Body of pancreas (tissue), 4 donors: ENCODE results near the gene ARL5C. TPM values are rescaled to one million over a fixed set of nuclear protein-coding genes. Genes with fewer than 3 reads are reported as not detected.

Experiments used
- ATAC-seq: fragments of 150-250 bp; one replicate; pipeline ENCODE4 v1.9.1; 2016
- DNase-seq, 4 donors: peaks; one replicate each; pipeline ENCODE4 v3.0.0-alpha.2; 2019
- H3K27ac ChIP-seq, 4 donors: fragments of 200-600 bp; sonication (generic); 1 replicate in 3 of 4; 2 replicates in 1 of 4; pipeline versions ENCODE4 v1.5.1 to v1.6.1; 2016 to 2019; ENCODE audit warnings: mild to moderate bottlenecking in 1 of 4, mixed read lengths in 1 of 4, moderate library complexity in 1 of 4
- H3K27me3 ChIP-seq, 2 donors: fragments of 200-600 bp; sonication (generic); one replicate each; pipeline ENCODE4 v1.6.0; 2016; ENCODE audit warnings: mild to moderate bottlenecking in 1 of 2
- H3K36me3 ChIP-seq, 2 donors: fragments of 200-600 bp; sonication (generic); replicated peaks in 1 of 2; 2 replicates each; pipeline ENCODE4 v1.5.1; 2016; ENCODE audit warnings: low read depth in 2 of 2; ENCODE audit not compliant: insufficient read depth in 1 of 2
- H3K4me1 ChIP-seq: fragments of 200-600 bp; sonication (generic); one replicate; pipeline ENCODE4 v1.6.0; 2016
- H3K4me3 ChIP-seq, 2 donors: fragments of 200-600 bp; sonication (generic); 1 replicate in 1 of 2; 2 replicates in 1 of 2; pipeline ENCODE4 v1.5.1; 2016 to 2019
- H3K9me3 ChIP-seq, 3 donors: fragments of 200-600 bp; sonication (generic); 1 replicate in 2 of 3; 2 replicates in 1 of 3; pipeline ENCODE4 v1.5.1; 2016
- POLR2A ChIP-seq, 3 donors: fragments of 450-650 bp; IDR thresholded peaks; one replicate each; pipeline ENCODE4 v1.6.1; 2016; ENCODE audit warnings: antibody characterized with exemption in 3 of 3, mild to moderate bottlenecking in 2 of 3
- WGBS, 2 donors: methylation state at CpG; one replicate each; pipeline ENCODE4 v1.1.5; 2017; 5-methylcytosine and 5-hydroxymethylcytosine counted together
- intact Hi-C: fragments of 100-400 bp; cut with DNase I; formaldehyde crosslinking; loops from one replicate; pipeline ENCODE4 v1.15.1; 2023
- total RNA-seq, 2 donors: library from RNA; depleted of rRNA; stranded (reverse); fragments of >200 nt; gene quantifications; one replicate each; pipeline ENCODE4 v1.1.0, GENCODE V29; 2016
- TF ChIP-seq, protein P1 (sequence below), 7 experiments: fragments of 450-650 bp in 4 of 7; fragments of 200-600 bp in 3 of 7; sonication (generic) in 3 of 7; IDR thresholded peaks; one replicate each; pipeline ENCODE4 v1.5.1; 2016 to 2019; ENCODE audit warnings: antibody characterized with exemption in 7 of 7

The ARL5C gene
- total RNA-seq, 2 donors from 2014 or later: 0.26 TPM; not detected in 1

DNA sequence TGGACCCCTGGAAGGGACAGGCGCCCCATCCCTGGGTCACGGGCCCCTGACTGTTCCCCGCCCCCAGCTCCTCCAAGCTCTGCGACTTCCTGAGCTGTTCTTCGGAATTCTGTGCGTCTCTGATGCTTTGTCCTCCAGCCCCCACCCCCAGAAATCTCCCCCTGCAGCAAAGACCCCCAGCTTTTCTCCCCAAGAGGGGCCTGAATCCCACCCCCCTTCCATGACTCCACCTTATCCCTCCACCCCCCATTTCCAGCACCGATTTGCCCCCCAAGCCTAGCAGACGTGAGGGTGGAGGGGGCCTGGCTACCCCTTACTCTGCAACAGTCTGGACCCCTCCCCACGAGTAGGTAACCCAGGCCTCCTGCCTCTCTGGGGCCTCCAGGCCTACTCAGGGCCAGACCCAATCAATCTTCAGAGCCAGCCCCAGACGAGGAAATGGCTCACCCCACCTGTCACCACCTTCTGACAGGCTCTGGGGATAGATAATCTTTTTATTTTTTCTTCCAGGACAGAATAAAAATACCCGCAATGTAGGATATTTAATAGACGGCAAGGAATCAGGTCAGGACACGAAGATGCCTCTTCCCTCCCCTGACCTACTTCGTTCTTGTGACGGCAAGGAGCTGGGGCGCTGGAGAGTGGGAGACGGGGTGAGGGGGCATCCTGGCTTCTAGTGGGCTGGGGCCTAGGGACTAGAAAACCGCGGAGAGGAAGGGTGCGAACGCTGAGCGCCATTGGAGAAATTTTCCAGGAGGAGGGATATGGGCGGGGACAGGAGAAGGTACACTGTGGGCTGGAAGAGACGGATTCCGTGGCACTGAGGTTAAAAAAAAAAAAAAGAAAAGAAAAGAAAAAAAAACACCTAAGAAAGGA, 13.8 kb downstream of the ARL5C start:
- ATAC-seq (no peak), DNase-seq (no peak)
- intact Hi-C loops: loop anchor here (10.0 kb wide), 1 partner anchor 167 kb away; no protein-coding TSS in a partner anchor
- TF ChIP-seq POLR2A (IDR thresholded peaks at IDR 0.05): no peak
- TF ChIP-seq, protein P1, sequence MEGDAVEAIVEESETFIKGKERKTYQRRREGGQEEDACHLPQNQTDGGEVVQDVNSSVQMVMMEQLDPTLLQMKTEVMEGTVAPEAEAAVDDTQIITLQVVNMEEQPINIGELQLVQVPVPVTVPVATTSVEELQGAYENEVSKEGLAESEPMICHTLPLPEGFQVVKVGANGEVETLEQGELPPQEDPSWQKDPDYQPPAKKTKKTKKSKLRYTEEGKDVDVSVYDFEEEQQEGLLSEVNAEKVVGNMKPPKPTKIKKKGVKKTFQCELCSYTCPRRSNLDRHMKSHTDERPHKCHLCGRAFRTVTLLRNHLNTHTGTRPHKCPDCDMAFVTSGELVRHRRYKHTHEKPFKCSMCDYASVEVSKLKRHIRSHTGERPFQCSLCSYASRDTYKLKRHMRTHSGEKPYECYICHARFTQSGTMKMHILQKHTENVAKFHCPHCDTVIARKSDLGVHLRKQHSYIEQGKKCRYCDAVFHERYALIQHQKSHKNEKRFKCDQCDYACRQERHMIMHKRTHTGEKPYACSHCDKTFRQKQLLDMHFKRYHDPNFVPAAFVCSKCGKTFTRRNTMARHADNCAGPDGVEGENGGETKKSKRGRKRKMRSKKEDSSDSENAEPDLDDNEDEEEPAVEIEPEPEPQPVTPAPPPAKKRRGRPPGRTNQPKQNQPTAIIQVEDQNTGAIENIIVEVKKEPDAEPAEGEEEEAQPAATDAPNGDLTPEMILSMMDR (IDR thresholded peaks at IDR 0.05): no peak
- no peaks in the 10 kb centered on the region for H3K9me3 ChIP-seq
- no peaks in the 10 kb centered on the region for H3K27me3 ChIP-seq
- H3K27ac ChIP-seq: peak overlapping the region in 1 of 4 donors; percentile 79
- 20 to 23% methylated on average over 22 to 24 of the region's 25 CpGs for WGBS, 2 donors
- H3K4me3 ChIP-seq: no peak overlapping the region
- H3K36me3 ChIP-seq: no peaks in the 10 kb centered on the region
- peaks cover 27% of the 10 kb centered on the region for H3K4me1 ChIP-seq

DNA sequence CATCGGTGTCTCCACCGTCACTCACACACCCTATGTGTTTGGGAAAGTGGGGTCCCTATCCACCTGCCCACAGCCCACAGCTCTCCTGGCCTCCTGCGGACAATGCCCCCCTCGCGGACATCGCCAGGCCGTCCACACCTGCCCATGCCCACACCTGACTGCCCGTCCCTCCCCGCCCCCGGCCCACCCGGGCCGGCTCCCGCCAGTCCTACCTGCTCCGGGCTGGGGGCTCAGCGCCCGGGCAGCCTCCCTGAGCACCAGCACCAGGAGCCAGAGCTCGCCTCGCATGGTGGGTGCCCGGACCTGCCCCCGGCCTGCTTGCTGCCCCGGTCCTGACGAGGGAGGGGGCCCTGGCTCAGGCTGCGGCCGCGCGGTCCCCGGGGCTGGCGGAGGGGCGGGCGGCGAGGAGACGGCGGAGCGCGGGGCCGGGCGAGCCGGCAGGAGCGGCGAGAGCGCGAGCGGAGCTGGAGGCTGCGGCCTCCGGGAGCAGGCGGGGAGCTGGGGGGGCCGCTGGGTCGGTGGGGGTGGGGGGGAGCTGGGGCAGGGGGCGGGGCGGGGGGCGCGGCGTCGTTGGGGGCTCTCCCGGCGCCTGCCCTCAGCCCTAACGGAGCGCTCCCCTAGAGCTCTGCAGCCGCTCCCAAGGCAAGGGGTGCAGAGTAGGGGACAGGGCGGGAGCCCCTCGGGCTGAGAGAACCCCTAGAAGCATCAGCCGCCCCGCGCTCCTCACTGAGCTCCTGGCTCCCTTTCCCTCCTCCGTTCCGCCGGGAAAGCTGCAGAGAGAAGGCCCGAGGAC, 14.6 kb downstream of the ARL5C start, which contains the start of gene PLXDC1:
TSS of gene PLXDC1 (minus strand) at position 488 of the 793 bp plus-strand sequence. CDS start at position 288, 200 bp downstream.
- intact Hi-C loops: loop anchor here (10.0 kb wide), 1 partner anchor 167 kb away; no protein-coding TSS in a partner anchor
- no peak for TF ChIP-seq POLR2A (IDR thresholded peaks at IDR 0.05)
- TF ChIP-seq, protein P1 (IDR thresholded peaks at IDR 0.05): no peak
- ATAC-seq (no peak), DNase-seq (no peak)
- no peaks in the 10 kb centered on the region for H3K36me3 ChIP-seq
- no peaks in the 10 kb centered on the region for H3K9me3 ChIP-seq
- H3K4me1 ChIP-seq: peaks cover 27% of the 10 kb centered on the region
- peak within 1 kb of the TSS in 1 of 4 donors; percentile 79 for H3K27ac ChIP-seq
- H3K27me3 ChIP-seq: no peaks in the 10 kb centered on the region
- 3% methylated on average over 6 to 60 of the region's 68 CpGs for WGBS, 2 donors
- no peak within 1 kb of the TSS for H3K4me3 ChIP-seq

DNA sequence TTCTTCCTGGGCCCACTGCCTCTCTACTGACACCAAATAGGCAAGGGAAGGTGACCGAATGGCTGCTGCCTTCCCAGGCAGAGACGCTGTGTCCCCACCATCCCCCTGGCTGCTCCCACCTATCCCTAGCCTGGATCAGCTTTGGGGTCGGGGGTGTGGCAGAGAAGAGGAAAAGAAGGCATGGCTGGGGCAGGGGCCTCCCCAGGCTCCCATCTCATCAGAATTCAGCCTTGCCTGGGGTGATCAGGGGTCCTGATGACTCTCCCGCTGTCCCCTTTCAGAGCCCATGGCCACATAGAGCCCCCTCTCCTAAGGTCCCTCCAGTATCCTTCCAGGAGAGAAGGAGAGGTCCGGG, 15.2 kb downstream of the ARL5C start:
- TF ChIP-seq, protein P1 (IDR thresholded peaks at IDR 0.05): no peak
- no peak for TF ChIP-seq POLR2A (IDR thresholded peaks at IDR 0.05)
- DNase-seq (no peak), ATAC-seq (no peak)
- Histone ChIP-seq H3K36me3 (no peaks in the 10 kb centered on the region), H3K4me3 (no peak overlapping the region), H3K9me3 (no peaks in the 10 kb centered on the region), H3K4me1 (peaks cover 27% of the 10 kb centered on the region), H3K27ac (no peak overlapping the region), H3K27me3 (no peaks in the 10 kb centered on the region)
- WGBS, 2 donors: 7 to 30% methylated on average over 3 to 5 of the region's 5 CpGs
- intact Hi-C loops: loop anchor here (10.0 kb wide), 1 partner anchor 166 kb away; no protein-coding TSS in a partner anchor

DNA sequence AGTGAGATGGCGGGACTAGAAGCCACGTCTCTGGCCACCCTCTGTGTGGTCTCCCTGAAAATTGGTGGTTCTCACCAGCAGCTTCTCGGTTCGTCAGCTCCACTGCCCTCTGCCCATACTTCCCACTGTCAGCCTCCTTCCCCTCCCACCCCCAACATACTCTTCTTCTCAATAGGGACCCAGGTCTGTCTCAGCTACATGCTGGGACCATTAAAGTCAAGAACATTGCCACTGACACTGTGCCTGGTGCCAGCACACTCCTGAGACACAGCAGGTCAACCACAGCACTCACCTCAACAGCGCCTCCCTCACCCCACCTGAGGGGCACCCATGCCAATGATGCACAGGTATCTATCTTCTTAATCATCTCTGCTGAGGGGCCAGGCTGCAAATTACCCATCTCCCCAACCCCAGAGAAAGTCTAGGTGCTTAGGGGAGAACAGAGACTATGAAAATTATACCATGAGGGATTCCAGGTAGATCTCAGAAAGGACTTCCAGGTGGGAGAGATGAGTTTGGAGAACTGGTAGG, 15.8 kb downstream of the ARL5C start:
- whole genome bisulfite sequencing, 2 donors: 49 to 67% methylated on average over 5 of the region's 5 CpGs
- DNase-seq (no peak), ATAC-seq (no peak)
- TF ChIP-seq, protein P1 (IDR thresholded peaks at IDR 0.05): no peak
- TF ChIP-seq POLR2A (IDR thresholded peaks at IDR 0.05): no peak
- no peak overlapping the region for H3K4me3 ChIP-seq
- no peak overlapping the region for H3K27ac ChIP-seq
- H3K9me3 ChIP-seq: no peaks in the 10 kb centered on the region
- H3K36me3 ChIP-seq: no peaks in the 10 kb centered on the region
- intact Hi-C loops: loop anchor here (10.0 kb wide), 1 partner anchor 165 kb away; no protein-coding TSS in a partner anchor
- no peaks in the 10 kb centered on the region for H3K27me3 ChIP-seq
- H3K4me1 ChIP-seq: peaks cover 27% of the 10 kb centered on the region
